ENCODE data around the gene UBA5. TPM values are rescaled to one million over a fixed set of nuclear protein-coding genes. Genes with fewer than 3 reads are reported as not detected.
"Not testable (repeated sequence)": the region's sequence is repeated elsewhere in the genome, so short reads cannot be mapped to it uniquely, and the experiment has no call there.

The UBA5 gene
- polyA plus RNA-seq, 1 donor (not counting 4 experiments of a cell fraction or from before 2014, with no cell fraction given) = 48.0 TPM

GRCh38 chr3:132638706-132639105 is 21.4 kb upstream of the UBA5 start:
- Histone ChIP-seq H2AFZ (ENCODE audit: control insufficient read depth, low read length) (no peak overlapping the region), H3K9me3 (ENCODE audit: control insufficient read depth, low read depth, low read length) (no peaks in the 10 kb centered on the region), H3K27me3 (ENCODE audit: control insufficient read depth, extremely low read depth, insufficient read depth, low read length) (no peaks in the 10 kb centered on the region), H3K4me2 (ENCODE audit: control insufficient read depth, extremely low read depth, insufficient read depth, low read depth, low read length) (no peak overlapping the region), H4K20me1 (ENCODE audit: control insufficient read depth, extremely low read depth, insufficient read depth, low read length) (no peaks in the 10 kb centered on the region), H3K4me1 (ENCODE audit: control insufficient read depth, extremely low read depth, insufficient read depth, low read length) (peaks cover 22% of the 10 kb centered on the region), H3K4me3 (ENCODE audit: control insufficient read depth in 2 of 3, extremely low read depth in 1 of 3, insufficient read depth in 2 of 3, low read depth in 1 of 3, low read length in 3 of 3) (no peak overlapping the region), H3K36me3 (ENCODE audit: control insufficient read depth in 2 of 2, extremely low read depth in 1 of 2, insufficient read depth in 2 of 2, low read length in 2 of 2) (no peaks in the 10 kb centered on the region), H3K9me1 (ENCODE audit: control insufficient read depth, extremely low read depth, insufficient read depth, low read length) (no peaks in the 10 kb centered on the region), H3K27ac (ENCODE audit: control insufficient read depth, insufficient read depth, low read length) (no peak overlapping the region), H3K9ac (ENCODE audit: control insufficient read depth, extremely low read depth, insufficient read depth, low read length) (no peak overlapping the region), H3K79me2 (ENCODE audit: control insufficient read depth, insufficient read depth, low read length) (no peaks in the 10 kb centered on the region)
- FAIRE-seq = no peak
- TF ChIP-seq EZH2 (IDR thresholded peaks at IDR 0.05; ENCODE audit: low read length) (no peak), CTCF (optimal IDR thresholded peaks at IDR 0.05 in 1 of 3, IDR thresholded peaks at IDR 0.05 in 1 of 3, conservative IDR thresholded peaks at IDR 0.05 in 1 of 3; ENCODE audit: extremely low read depth in 1 of 3, insufficient read depth in 2 of 3, low read length in 3 of 3) (no peak)
- dilution Hi-C loops (cut with MboI; ENCODE audit: extremely low pct_ligation_motif_present, low sequenced_read_pairs) = no loop called here
- no peak for DNase-seq (ENCODE audit: low read depth, low spot score)

- H3K79me2 ChIP-seq (ENCODE audit: control insufficient read depth, insufficient read depth, low read length); H3K27ac ChIP-seq (ENCODE audit: control insufficient read depth, insufficient read depth, low read length); H4K20me1 ChIP-seq (ENCODE audit: control insufficient read depth, extremely low read depth, insufficient read depth, low read length); dilution Hi-C loops (cut with MboI; ENCODE audit: extremely low pct_ligation_motif_present, low sequenced_read_pairs); FAIRE-seq; H3K9ac ChIP-seq (ENCODE audit: control insufficient read depth, extremely low read depth, insufficient read depth, low read length); DNase-seq (ENCODE audit: low read depth, low spot score); H3K9me1 ChIP-seq (ENCODE audit: control insufficient read depth, extremely low read depth, insufficient read depth, low read length); H3K9me3 ChIP-seq (ENCODE audit: control insufficient read depth, low read depth, low read length); H3K4me2 ChIP-seq (ENCODE audit: control insufficient read depth, extremely low read depth, insufficient read depth, low read depth, low read length); H3K36me3 ChIP-seq (ENCODE audit: control insufficient read depth in 2 of 2, extremely low read depth in 1 of 2, insufficient read depth in 2 of 2, low read length in 2 of 2); H2AFZ ChIP-seq (ENCODE audit: control insufficient read depth, low read length); H3K4me3 ChIP-seq (ENCODE audit: control insufficient read depth in 2 of 3, extremely low read depth in 1 of 3, insufficient read depth in 2 of 3, low read depth in 1 of 3, low read length in 3 of 3); H3K27me3 ChIP-seq (ENCODE audit: control insufficient read depth, extremely low read depth, insufficient read depth, low read length): not testable (repeated sequence)
- H3K4me1 ChIP-seq (ENCODE audit: control insufficient read depth, extremely low read depth, insufficient read depth, low read length) = peaks cover 25% of the 10 kb centered on the region
Measured at GRCh38 chr3:132641427-132641826, 18.7 kb upstream of the UBA5 start.

- no peak for DNase-seq (ENCODE audit: low read depth, low spot score)
Measured at GRCh38 chr3:132641837-132642538, 18.1 kb upstream of the UBA5 start.

More at GRCh38 chr3:132641837-132642538, 18.1 kb upstream of the UBA5 start:
- TF ChIP-seq CTCF (optimal IDR thresholded peaks at IDR 0.05 in 1 of 3, IDR thresholded peaks at IDR 0.05 in 1 of 3, conservative IDR thresholded peaks at IDR 0.05 in 1 of 3; ENCODE audit: extremely low read depth in 1 of 3, insufficient read depth in 2 of 3, low read length in 3 of 3) (peak in 2 of 3 experiments; percentile 40 to 42), EZH2 (IDR thresholded peaks at IDR 0.05; ENCODE audit: low read length) (no peak)
- no peak overlapping the region for H2AFZ ChIP-seq (ENCODE audit: control insufficient read depth, low read length)
- no peaks in the 10 kb centered on the region for H3K36me3 ChIP-seq (ENCODE audit: control insufficient read depth in 2 of 2, extremely low read depth in 1 of 2, insufficient read depth in 2 of 2, low read length in 2 of 2)
- dilution Hi-C loops (cut with MboI; ENCODE audit: extremely low pct_ligation_motif_present, low sequenced_read_pairs) = no loop called here
- H3K79me2 ChIP-seq (ENCODE audit: control insufficient read depth, insufficient read depth, low read length) = no peaks in the 10 kb centered on the region
- no peaks in the 10 kb centered on the region for H3K27me3 ChIP-seq (ENCODE audit: control insufficient read depth, extremely low read depth, insufficient read depth, low read length)
- no peak overlapping the region for H3K9ac ChIP-seq (ENCODE audit: control insufficient read depth, extremely low read depth, insufficient read depth, low read length)
- no peak overlapping the region for H3K4me2 ChIP-seq (ENCODE audit: control insufficient read depth, extremely low read depth, insufficient read depth, low read depth, low read length)
- peak; percentile 41 for FAIRE-seq
- H3K27ac ChIP-seq (ENCODE audit: control insufficient read depth, insufficient read depth, low read length) = no peak overlapping the region
- H3K9me3 ChIP-seq (ENCODE audit: control insufficient read depth, low read depth, low read length) = no peaks in the 10 kb centered on the region
- no peaks in the 10 kb centered on the region for H4K20me1 ChIP-seq (ENCODE audit: control insufficient read depth, extremely low read depth, insufficient read depth, low read length)
- H3K4me3 ChIP-seq (ENCODE audit: control insufficient read depth in 2 of 3, extremely low read depth in 1 of 3, insufficient read depth in 2 of 3, low read depth in 1 of 3, low read length in 3 of 3) = no peak overlapping the region
- H3K9me1 ChIP-seq (ENCODE audit: control insufficient read depth, extremely low read depth, insufficient read depth, low read length) = no peaks in the 10 kb centered on the region
- peaks cover 20% of the 10 kb centered on the region for H3K4me1 ChIP-seq (ENCODE audit: control insufficient read depth, extremely low read depth, insufficient read depth, low read length)

All from keratinocyte (primary cell).